H1 (cell line): ENCODE results near the gene SH3PXD2A. TPM values are rescaled to one million over a fixed set of nuclear protein-coding genes. Genes with fewer than 3 reads are reported as not detected.

Source experiments
- CTCF ChIA-PET: fragments of 300-600 bp; sonication (Branson Sonifier 250); formaldehyde crosslinking; loops from one replicate; lab custom pipeline; 2021; ENCODE audit not compliant: partially characterized antibody; lab: Charles Lee
- POLR2A ChIA-PET: fragments of 300-600 bp; sonication (Branson Sonifier 250); formaldehyde crosslinking; loops from one replicate; lab custom pipeline; 2021; ENCODE audit warnings: inconsistent platforms; ENCODE audit not compliant: partially characterized antibody; lab: Charles Lee
- DNase-seq, 2 experiments: peaks; one replicate each; pipeline versions ENCODE4 v3.0.0 to v3.0.0-alpha.2; 2010 to 2022; ENCODE audit warnings: low spot score in 2 of 2, low read depth in 1 of 2, mixed read lengths in 1 of 2
- FAIRE-seq: peaks from 2 replicates; lab custom pipeline; 2011; peaks lifted over from hg19 to GRCh38; lab: Jason Lieb, UNC
- H2AFZ ChIP-seq: 2 replicates; pipeline ENCODE4 v1.8.1; 2012; ENCODE audit warnings: low read length, inconsistent platforms
- H2AK5ac ChIP-seq: 2 replicates; pipeline ENCODE4 v1.6.1; 2013; ENCODE audit warnings: low read depth, low read length
- H2BK120ac ChIP-seq: replicated peaks from 2 replicates; pipeline ENCODE3; 2013; ENCODE audit warnings: low read depth, low read length, inconsistent platforms
- H2BK12ac ChIP-seq: 2 replicates; pipeline ENCODE4 v1.6.1; 2013; ENCODE audit warnings: low read depth, low read length
- H2BK15ac ChIP-seq: 2 replicates; pipeline ENCODE4 v1.6.1; 2013; ENCODE audit warnings: low read length
- H2BK20ac ChIP-seq: 2 replicates; pipeline ENCODE4 v1.6.1; 2013; ENCODE audit warnings: low read length
- H2BK5ac ChIP-seq: 2 replicates; pipeline ENCODE4 v1.6.1; 2013; ENCODE audit warnings: low read depth, low read length
- H3K14ac ChIP-seq: 2 replicates; pipeline ENCODE4 v1.6.1; 2013; ENCODE audit warnings: inconsistent platforms; ENCODE audit not compliant: insufficient read length
- H3K18ac ChIP-seq: 2 replicates; pipeline ENCODE4 v1.6.1; 2013; ENCODE audit warnings: low read length; ENCODE audit errors: extremely low read depth
- H3K23ac ChIP-seq: 2 replicates; pipeline ENCODE4 v1.6.1; 2013; ENCODE audit warnings: inconsistent platforms; ENCODE audit not compliant: insufficient read length
- H3K23me2 ChIP-seq: 2 replicates; pipeline ENCODE4 v1.6.1; 2013; ENCODE audit warnings: low read depth, low read length
- H3K27ac ChIP-seq: 2 replicates; pipeline ENCODE4 v1.6.1; 2011; ENCODE audit warnings: low read depth, low read length, inconsistent platforms
- H3K27me3 ChIP-seq, 4 experiments: replicated peaks in 1 of 4; 1 replicate in 1 of 4; 2 replicates in 3 of 4; pipeline versions ENCODE4 v1.6.1 to v1.8.1; 2011 to 2013; ENCODE audit warnings: low read length in 3 of 4, mild to moderate bottlenecking in 3 of 4, inconsistent platforms in 2 of 4, mixed read lengths in 2 of 4, moderate library complexity in 1 of 4; ENCODE audit not compliant: control insufficient read depth in 3 of 4, insufficient read depth in 3 of 4; ENCODE audit errors: extremely low read depth in 1 of 4
- H3K36me3 ChIP-seq, 4 experiments: 2 replicates each; pipeline versions ENCODE4 v1.6.1 to v1.8.1; 2011 to 2013; ENCODE audit warnings: mild to moderate bottlenecking in 4 of 4, low read length in 3 of 4, moderate library complexity in 2 of 4, control low read depth in 1 of 4, inconsistent platforms in 1 of 4; ENCODE audit not compliant: insufficient read depth in 4 of 4, control insufficient read depth in 2 of 4
- H3K4ac ChIP-seq: replicated peaks from 2 replicates; pipeline ENCODE3; 2013; ENCODE audit warnings: low read length, low read depth, mixed read lengths, inconsistent platforms; ENCODE audit not compliant: insufficient read length
- H3K4me1 ChIP-seq, 4 experiments: replicated peaks in 1 of 4; 1 replicate in 1 of 4; 2 replicates in 3 of 4; pipeline versions ENCODE4 v1.6.1 to v1.8.1; 2011 to 2013; ENCODE audit warnings: low read length in 3 of 4, inconsistent platforms in 2 of 4, mixed read lengths in 1 of 4; ENCODE audit not compliant: insufficient read depth in 4 of 4, control insufficient read depth in 3 of 4
- H3K4me2 ChIP-seq, 2 experiments: 2 replicates each; pipeline versions ENCODE4 v1.6.1 to v1.8.1; 2011 to 2013; ENCODE audit warnings: low read depth in 2 of 2, low read length in 2 of 2, control low read depth in 1 of 2, inconsistent platforms in 1 of 2, mild to moderate bottlenecking in 1 of 2; ENCODE audit not compliant: insufficient read depth in 1 of 2
- H3K4me3 ChIP-seq, 4 experiments: fragments of 200-600, 300-600 bp in 1 of 4; sonication (generic), shearing (Covaris generic), sonication (Bioruptor Twin) in 1 of 4; 2 replicates each; pipeline versions ENCODE4 v1.5.1 to v1.8.1; 2011 to 2016; ENCODE audit warnings: low read length in 4 of 4, low read depth in 3 of 4, control low read depth in 2 of 4, inconsistent platforms in 2 of 4, mild to moderate bottlenecking in 2 of 4, mixed read lengths in 1 of 4, moderate library complexity in 1 of 4; ENCODE audit not compliant: insufficient read depth in 2 of 4; ENCODE audit errors: extremely low read depth in 1 of 4
- H3K56ac ChIP-seq: replicated peaks from 2 replicates; pipeline ENCODE3; 2013; ENCODE audit warnings: low read depth, mild to moderate bottlenecking, mixed read lengths, low read length, inconsistent platforms; ENCODE audit not compliant: insufficient read length
- H3K79me1 ChIP-seq: 2 replicates; pipeline ENCODE4 v1.6.1; 2013; ENCODE audit warnings: low read depth, low read length, control low read depth
- H3K79me2 ChIP-seq, 2 experiments: 2 replicates each; pipeline versions ENCODE4 v1.6.1 to v1.8.1; 2012 to 2013; ENCODE audit warnings: low read length in 2 of 2, mild to moderate bottlenecking in 2 of 2, inconsistent platforms in 1 of 2; ENCODE audit not compliant: insufficient read depth in 2 of 2, control insufficient read depth in 1 of 2
- H3K9ac ChIP-seq, 4 experiments: replicated peaks in 1 of 4; 1 replicate in 1 of 4; 2 replicates in 3 of 4; pipeline versions ENCODE4 v1.6.1 to v1.8.1; 2011 to 2013; ENCODE audit warnings: low read depth in 3 of 4, low read length in 3 of 4, control low read depth in 2 of 4, mild to moderate bottlenecking in 2 of 4, moderate library complexity in 2 of 4, inconsistent platforms in 1 of 4; ENCODE audit errors: extremely low read depth in 1 of 4
- H3K9me3 ChIP-seq, 2 experiments: 2 replicates each; pipeline versions ENCODE4 v1.6.1 to v1.8.1; 2012 to 2013; ENCODE audit warnings: mild to moderate bottlenecking in 2 of 2, moderate library complexity in 2 of 2, control low read depth in 1 of 2, inconsistent platforms in 1 of 2, low read depth in 1 of 2, low read length in 1 of 2, mixed read lengths in 1 of 2; ENCODE audit not compliant: insufficient read depth in 2 of 2
- H4K20me1 ChIP-seq, 2 experiments: replicated peaks in 1 of 2; 2 replicates each; pipeline versions ENCODE3 to v1.8.1; 2011 to 2013; ENCODE audit warnings: inconsistent platforms in 2 of 2, low read length in 2 of 2, mild to moderate bottlenecking in 1 of 2; ENCODE audit not compliant: insufficient read depth in 2 of 2, control insufficient read depth in 1 of 2
- H4K5ac ChIP-seq: 2 replicates; pipeline ENCODE4 v1.6.1; 2013; ENCODE audit warnings: low read length, low read depth, mixed read lengths, inconsistent platforms; ENCODE audit not compliant: insufficient read length
- H4K8ac ChIP-seq: 2 replicates; pipeline ENCODE4 v1.8.0; 2013; ENCODE audit warnings: mild to moderate bottlenecking, moderate library complexity, low read length, inconsistent platforms; ENCODE audit not compliant: insufficient read depth; ENCODE audit errors: extremely low read depth
- H4K91ac ChIP-seq: replicated peaks from 2 replicates; pipeline ENCODE3; 2013; ENCODE audit warnings: low read length, mixed read lengths, inconsistent platforms; ENCODE audit not compliant: insufficient read length
- BRCA1 ChIP-seq: IDR thresholded peaks from 2 replicates; pipeline ENCODE4 v1.6.1; 2012; ENCODE audit warnings: low read depth, low read length, improper control_type of control experiment
- CHD2 ChIP-seq: IDR thresholded peaks from 2 replicates; pipeline ENCODE4 v1.6.1; 2012; ENCODE audit warnings: low read length, improper control_type of control experiment
- HDAC2 ChIP-seq, 2 experiments: fragments of 300-600 bp in 1 of 2; sonication (generic) in 1 of 2; IDR thresholded peaks; 2 replicates each; pipeline ENCODE4 v1.6.1; 2011 to 2012; ENCODE audit warnings: low read depth in 2 of 2, low read length in 2 of 2, mild to moderate bottlenecking in 2 of 2, moderate library complexity in 2 of 2, borderline replicate concordance in 1 of 2, inconsistent platforms in 1 of 2
- JUN ChIP-seq: IDR thresholded peaks from 2 replicates; pipeline ENCODE4 v1.6.1; 2011; ENCODE audit warnings: low read depth, mild to moderate bottlenecking, improper control_type of control experiment, low read length
- NANOG ChIP-seq: IDR thresholded peaks from 2 replicates; pipeline ENCODE4 v1.6.1; 2011; ENCODE audit warnings: low read length, low read depth, mild to moderate bottlenecking, inconsistent platforms; ENCODE audit not compliant: insufficient read depth, poor library complexity, severe bottlenecking
- PHF8 ChIP-seq: fragments of 200-600 bp; sonication (generic); conservative IDR thresholded peaks from 2 replicates; pipeline ENCODE4 v1.7.1; 2012; ENCODE audit warnings: low read depth, mild to moderate bottlenecking, inconsistent platforms, low read length, moderate library complexity
- RBBP5 ChIP-seq: IDR thresholded peaks from 2 replicates; pipeline ENCODE4 v1.7.1; 2012; ENCODE audit warnings: low read depth, mild to moderate bottlenecking, inconsistent platforms, low read length, moderate library complexity, borderline replicate concordance
- SP2 ChIP-seq: IDR thresholded peaks from 2 replicates; pipeline ENCODE4 v1.6.1; 2012; ENCODE audit warnings: mild to moderate bottlenecking, low read length, inconsistent platforms
- TEAD4 ChIP-seq: IDR thresholded peaks from 2 replicates; pipeline ENCODE4 v1.6.1; 2012; ENCODE audit warnings: low read depth, low read length, inconsistent platforms, mixed read lengths
- WGBS, 2 experiments: shearing (Covaris generic) in 1 of 2; methylation state at CpG; one replicate each; pipeline versions ENCODE4 v1.1.6 to v1.1.7; 2013 to 2015; ENCODE audit warnings: low lambda C conversion rate in 2 of 2, mixed read lengths in 2 of 2, inconsistent platforms in 1 of 2, low coverage in 1 of 2, missing lambda C conversion rate in 1 of 2; ENCODE audit not compliant: insufficient replicate concordance in 2 of 2, insufficient coverage in 1 of 2, insufficient read length in 1 of 2; ENCODE audit errors: extremely low coverage in 1 of 2, missing lambda C conversion rate in 1 of 2; 5-methylcytosine and 5-hydroxymethylcytosine counted together
- polyA plus RNA-seq, 7 experiments: library from polyadenylated mRNA; depleted of rRNA in 3 of 7; stranded (reverse) in 5 of 7; unstranded in 2 of 7; fragments of >200 nt in 5 of 7; fragments of 200-250 nt in 2 of 7; gene quantifications; 1 replicate in 5 of 7; 2 replicates in 1 of 7; 4 replicates in 1 of 7; pipeline versions ENCODE4 v1.2.1 to v1.2.3, GENCODE V29; 2011 to 2013; ENCODE audit warnings: missing spikeins in 2 of 7, mixed read lengths in 2 of 7
- total RNA-seq: library from RNA; stranded (reverse); fragmentation: NEBNext Ultra II Directional; extraction: Animal tissue kit (Norgen Biotek cat#: 25700); gene quantifications from 2 replicates; pipeline ENCODE4 v1.2.1, GENCODE V29; 2021
- TF ChIP-seq, protein P1 (sequence below): IDR thresholded peaks from 2 replicates; pipeline ENCODE4 v1.6.1; 2011; ENCODE audit warnings: low read depth, mild to moderate bottlenecking, low read length; ENCODE audit not compliant: insufficient read depth

SH3PXD2A gene
- total and polyA plus RNA-seq, 2 of the 8 experiments (the other 6 are each of a cell fraction or from before 2014, with no cell fraction given), result 5.4 to 16.3 TPM

DNA sequence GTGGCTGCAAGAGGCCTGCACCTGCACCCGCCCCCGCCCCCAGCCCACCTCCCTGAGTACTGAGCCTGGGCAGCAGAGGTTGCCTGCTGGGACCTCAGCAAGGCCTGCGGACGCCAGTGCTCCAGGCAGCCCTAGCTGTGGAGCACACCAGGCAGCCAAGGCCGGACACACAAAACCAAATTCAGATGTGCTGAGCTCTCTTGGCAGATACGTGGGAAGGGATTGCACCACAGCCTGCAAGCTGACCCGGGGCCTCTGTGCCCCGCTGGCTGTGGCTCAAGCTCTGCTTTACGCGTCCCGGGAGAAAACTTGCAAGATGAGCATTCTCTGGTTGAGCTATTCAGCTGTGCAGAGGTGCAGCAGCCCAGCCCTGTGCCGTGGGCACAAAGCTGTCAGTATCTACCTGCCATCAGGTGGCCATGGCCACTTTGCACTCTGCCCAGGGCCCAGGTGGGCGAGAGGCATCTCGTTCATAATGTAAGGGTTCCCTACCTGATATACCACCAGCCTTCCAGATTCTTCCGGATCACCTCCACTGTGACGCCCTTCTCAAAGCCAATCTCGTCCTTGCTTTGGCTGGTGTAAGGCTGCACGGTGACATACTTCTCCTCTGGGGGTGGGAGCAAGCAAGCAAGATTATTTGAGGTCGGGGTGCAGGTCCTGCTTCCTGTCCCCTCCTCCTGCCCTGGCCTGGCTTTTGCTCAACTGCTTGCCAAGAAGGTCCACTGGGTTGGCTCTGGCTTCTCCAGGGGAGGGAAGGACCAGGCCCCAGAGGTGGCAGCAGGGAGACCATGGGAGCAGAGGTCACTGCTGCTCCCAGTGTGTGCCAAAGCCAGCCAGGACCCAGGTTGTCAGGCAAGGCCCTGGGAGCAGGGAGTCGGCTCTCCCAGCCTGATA is 238.4 kb downstream of the SH3PXD2A start:
- ChIA-PET CTCF (interaction anchor here (0.8 to 10.9 kb wide), 8 partner anchors 11 to 78 kb away, joined by 3 to 114 read pairs (median 3); no protein-coding TSS in a partner anchor), POLR2A (interaction anchor here (0.7 to 1.2 kb wide), 3 partner anchors 13 to 328 kb away, joined by 3 read pairs; no protein-coding TSS in a partner anchor)
- Histone ChIP-seq H3K56ac (no peak overlapping the region), H3K36me3 (peaks cover 0 to 5% (median 0%) of the 10 kb centered on the region in 4 experiments; a peak in 2 of 8 replicates), H3K79me1 (no peaks in the 10 kb centered on the region), H3K4ac (no peak overlapping the region), H3K18ac (no peak overlapping the region), H3K27ac (no peak overlapping the region), H4K8ac (peak overlapping the region; percentile 57; the same call in 1 of the 2 replicates), H2BK5ac (peak overlapping the region; percentile 49; the same call in 1 of the 2 replicates), H3K4me1 (no peaks in the 10 kb centered on the region; a peak in 1 of 7 replicates), H2BK20ac (no peak overlapping the region), H2AK5ac (no peak overlapping the region), H3K27me3 (no peaks in the 10 kb centered on the region; a peak in 1 of 7 replicates), H3K23me2 (peaks cover 2% of the 10 kb centered on the region; the same call in 1 of the 2 replicates), H3K9ac (no peak overlapping the region), H2BK15ac (peak overlapping the region; percentile 18; the same call in 1 of the 2 replicates), H3K14ac (no peak overlapping the region), H2AFZ (no peak overlapping the region), H3K23ac (no peak overlapping the region), H4K5ac (no peak overlapping the region), H4K20me1 (no peaks in the 10 kb centered on the region), H3K79me2 (no peaks in the 10 kb centered on the region), H2BK120ac (no peak overlapping the region), H2BK12ac (no peak overlapping the region), H3K9me3 (no peaks in the 10 kb centered on the region), H3K4me2 (no peak overlapping the region), H3K4me3 (no peak overlapping the region), H4K91ac (peak overlapping the region; percentile 3)
- no peak for DNase-seq
- no peak for FAIRE-seq
- 91% methylated on average over 18 of the region's 20 CpGs; no CpG with 5 or more reads in 1 of the 2 experiments for WGBS, 2 experiments
- no peak for TF ChIP-seq HDAC2 (IDR thresholded peaks at IDR 0.05; ENCODE audit: borderline replicate concordance in 1 of 2, low read depth in 2 of 2, low read length in 2 of 2)
- no peak for TF ChIP-seq BRCA1
- no peak for TF ChIP-seq SP2
- TF ChIP-seq CHD2, result no peak
- TF ChIP-seq, protein P1, sequence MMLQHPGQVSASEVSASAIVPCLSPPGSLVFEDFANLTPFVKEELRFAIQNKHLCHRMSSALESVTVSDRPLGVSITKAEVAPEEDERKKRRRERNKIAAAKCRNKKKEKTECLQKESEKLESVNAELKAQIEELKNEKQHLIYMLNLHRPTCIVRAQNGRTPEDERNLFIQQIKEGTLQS, result no peak
- no peak for TF ChIP-seq RBBP5
- TF ChIP-seq TEAD4, result no peak
- TF ChIP-seq PHF8, result no peak
- no peak for TF ChIP-seq NANOG
- TF ChIP-seq JUN, result no peak
